Peyer's patch (tissue), 4 donors: Measurements from ENCODE around the gene MAPK14. TPM values are rescaled to one million over a fixed set of nuclear protein-coding genes. Genes with fewer than 3 reads are reported as not detected.
A peak's percentile ranks its signal among the peaks of the same experiment; 100 is the strongest.

ENCODE experiments used
- DNase-seq, 3 donors: peaks; one replicate each; pipeline ENCODE4 v3.0.0-alpha.2; 2017 to 2019
- H3K27ac ChIP-seq, 4 donors: fragments of 200-600 bp; sonication (generic); one replicate each; pipeline ENCODE4 v1.5.1; 2016 to 2019
- H3K27me3 ChIP-seq, 2 donors: fragments of 200-600 bp; sonication (generic); one replicate each; pipeline ENCODE4 v1.5.1; 2019
- H3K36me3 ChIP-seq, 3 donors: fragments of 200-600 bp; sonication (generic); one replicate each; pipeline ENCODE4 v1.5.1; 2016 to 2019
- H3K4me1 ChIP-seq, 4 donors: fragments of 200-600 bp; sonication (generic); one replicate each; pipeline ENCODE4 v1.5.1; 2016 to 2019
- H3K4me3 ChIP-seq, 4 donors: fragments of 200-600 bp; sonication (generic); 1 replicate in 3 of 4; 2 replicates in 1 of 4; pipeline ENCODE4 v1.5.1; 2016 to 2019; ENCODE audit warnings: mild to moderate bottlenecking in 1 of 4
- H3K9me3 ChIP-seq, 4 donors: fragments of 200-600 bp; sonication (generic); one replicate each; pipeline ENCODE4 v1.5.1; 2016 to 2019; ENCODE audit warnings: mild to moderate bottlenecking in 1 of 4
- POLR2A ChIP-seq, 2 donors: fragments of 450-650 bp; IDR thresholded peaks; one replicate each; pipeline ENCODE4 v1.5.1; 2017; ENCODE audit warnings: antibody characterized with exemption in 2 of 2, mild to moderate bottlenecking in 2 of 2, moderate library complexity in 2 of 2
- total RNA-seq, 4 donors: library from RNA; depleted of rRNA; stranded (reverse); fragments of >200 nt; gene quantifications; one replicate each; pipeline ENCODE4 v1.1.0, GENCODE V29; 2016
- TF ChIP-seq, protein P1 (sequence below), 6 experiments: fragments of 450-650 bp in 4 of 6; fragments of 200-600 bp in 2 of 6; sonication (generic) in 1 of 6; IDR thresholded peaks; one replicate each; pipeline ENCODE4 v1.5.1; 2017 to 2019; ENCODE audit warnings: antibody characterized with exemption in 6 of 6, mild to moderate bottlenecking in 3 of 6, moderate library complexity in 1 of 6

The MAPK14 gene
- total RNA-seq, 4 donors from 2014 or later: 64.4 to 109 (median 97.4) TPM

GRCh38 chr6:36075656-36076055, 48.0 kb downstream of the MAPK14 start:
- H3K9me3 ChIP-seq: no peaks in the 10 kb centered on the region
- DNase-seq: peak in 1 of 3 donors; percentile 77
- peaks cover 0 to 34% (median 0%) of the 10 kb centered on the region in 3 donors for H3K36me3 ChIP-seq
- no peak overlapping the region for H3K27ac ChIP-seq
- no peak overlapping the region for H3K4me3 ChIP-seq
- H3K4me1 ChIP-seq: peaks cover 0 to 6% (median 0%) of the 10 kb centered on the region in 4 donors
- H3K27me3 ChIP-seq: no peaks in the 10 kb centered on the region
- no peak for TF ChIP-seq POLR2A (IDR thresholded peaks at IDR 0.05)
- TF ChIP-seq, protein P1, sequence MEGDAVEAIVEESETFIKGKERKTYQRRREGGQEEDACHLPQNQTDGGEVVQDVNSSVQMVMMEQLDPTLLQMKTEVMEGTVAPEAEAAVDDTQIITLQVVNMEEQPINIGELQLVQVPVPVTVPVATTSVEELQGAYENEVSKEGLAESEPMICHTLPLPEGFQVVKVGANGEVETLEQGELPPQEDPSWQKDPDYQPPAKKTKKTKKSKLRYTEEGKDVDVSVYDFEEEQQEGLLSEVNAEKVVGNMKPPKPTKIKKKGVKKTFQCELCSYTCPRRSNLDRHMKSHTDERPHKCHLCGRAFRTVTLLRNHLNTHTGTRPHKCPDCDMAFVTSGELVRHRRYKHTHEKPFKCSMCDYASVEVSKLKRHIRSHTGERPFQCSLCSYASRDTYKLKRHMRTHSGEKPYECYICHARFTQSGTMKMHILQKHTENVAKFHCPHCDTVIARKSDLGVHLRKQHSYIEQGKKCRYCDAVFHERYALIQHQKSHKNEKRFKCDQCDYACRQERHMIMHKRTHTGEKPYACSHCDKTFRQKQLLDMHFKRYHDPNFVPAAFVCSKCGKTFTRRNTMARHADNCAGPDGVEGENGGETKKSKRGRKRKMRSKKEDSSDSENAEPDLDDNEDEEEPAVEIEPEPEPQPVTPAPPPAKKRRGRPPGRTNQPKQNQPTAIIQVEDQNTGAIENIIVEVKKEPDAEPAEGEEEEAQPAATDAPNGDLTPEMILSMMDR (IDR thresholded peaks at IDR 0.05): peak in 3 of 6 experiments; percentile 55 to 70 (median 62)

DNA sequence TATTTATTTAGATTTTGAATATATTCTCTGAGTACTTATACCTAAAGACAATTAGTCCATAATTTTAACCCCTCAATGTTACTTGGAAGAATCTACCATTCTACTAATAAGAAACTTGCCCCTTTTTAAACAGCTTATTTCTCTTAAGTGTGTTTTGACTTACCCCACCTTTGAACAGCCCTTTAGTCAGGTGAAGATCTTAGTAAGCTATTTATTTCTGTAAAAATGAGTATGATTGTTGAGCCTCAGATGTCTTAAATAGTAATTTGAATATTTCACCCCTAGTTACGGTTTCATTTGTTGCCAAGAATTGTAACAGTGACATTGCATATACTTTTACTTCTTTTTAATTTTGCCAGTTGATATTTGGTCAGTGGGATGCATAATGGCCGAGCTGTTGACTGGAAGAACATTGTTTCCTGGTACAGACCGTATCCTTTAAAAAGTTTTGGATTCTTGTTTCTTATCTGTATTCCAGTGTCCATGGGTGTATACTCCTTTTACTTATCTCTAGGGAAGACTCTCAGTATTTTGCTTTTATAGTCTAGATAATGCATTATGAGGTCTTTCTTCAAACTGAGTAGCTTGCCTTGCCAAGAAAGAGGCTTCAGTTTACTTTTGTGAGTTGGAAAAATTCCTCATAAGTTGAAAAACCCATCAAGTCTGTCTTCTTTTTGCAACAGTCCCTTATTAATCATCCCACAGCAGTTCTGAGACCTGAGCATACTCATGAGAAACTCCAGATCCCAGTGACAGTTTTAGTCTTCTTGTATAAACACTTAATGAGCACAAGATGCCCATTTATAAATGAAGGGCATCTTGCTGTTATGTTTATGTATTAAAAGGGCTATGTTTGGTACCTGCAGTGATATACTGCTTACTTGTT, 48.8 kb downstream of the MAPK14 start:
- Histone ChIP-seq H3K4me1 (peaks cover 0 to 6% (median 0%) of the 10 kb centered on the region in 4 donors), H3K27ac (no peak overlapping the region), H3K36me3 (peaks cover 0 to 42% (median 0%) of the 10 kb centered on the region in 3 donors), H3K27me3 (no peaks in the 10 kb centered on the region), H3K9me3 (no peaks in the 10 kb centered on the region), H3K4me3 (no peak overlapping the region)
- TF ChIP-seq, protein P1 (IDR thresholded peaks at IDR 0.05): no peak
- no peak for TF ChIP-seq POLR2A (IDR thresholded peaks at IDR 0.05)
- DNase-seq: no peak

GRCh38 chr6:36078159-36078558, 50.6 kb downstream of the MAPK14 start:
- no peak overlapping the region for H3K27ac ChIP-seq
- H3K27me3 ChIP-seq: no peaks in the 10 kb centered on the region
- peaks cover 0 to 6% (median 0%) of the 10 kb centered on the region in 4 donors for H3K4me1 ChIP-seq
- H3K4me3 ChIP-seq: no peak overlapping the region
- peaks cover 0 to 58% (median 0%) of the 10 kb centered on the region in 3 donors for H3K36me3 ChIP-seq
- TF ChIP-seq, protein P1 (IDR thresholded peaks at IDR 0.05): no peak
- TF ChIP-seq POLR2A (IDR thresholded peaks at IDR 0.05): no peak
- no peak for DNase-seq
- H3K9me3 ChIP-seq: no peaks in the 10 kb centered on the region

GRCh38 chr6:36079601-36080000, 52.0 kb downstream of the MAPK14 start:
- TF ChIP-seq, protein P1 (IDR thresholded peaks at IDR 0.05): no peak
- TF ChIP-seq POLR2A (IDR thresholded peaks at IDR 0.05): no peak
- no peak for DNase-seq
- peaks cover 0 to 69% (median 0%) of the 10 kb centered on the region in 3 donors for H3K36me3 ChIP-seq
- no peak overlapping the region for H3K4me3 ChIP-seq
- H3K27ac ChIP-seq: no peak overlapping the region
- peaks cover 0 to 6% (median 0%) of the 10 kb centered on the region in 4 donors for H3K4me1 ChIP-seq
- H3K9me3 ChIP-seq: no peaks in the 10 kb centered on the region
- H3K27me3 ChIP-seq: no peaks in the 10 kb centered on the region

- no peak for DNase-seq
- no peak for TF ChIP-seq POLR2A (IDR thresholded peaks at IDR 0.05)
- TF ChIP-seq, protein P1 (IDR thresholded peaks at IDR 0.05): no peak
- Histone ChIP-seq H3K9me3 (no peaks in the 10 kb centered on the region), H3K4me3 (no peak overlapping the region), H3K36me3 (peaks cover 0 to 52% (median 0%) of the 10 kb centered on the region in 3 donors), H3K27ac (no peak overlapping the region), H3K4me1 (no peaks in the 10 kb centered on the region), H3K27me3 (no peaks in the 10 kb centered on the region)
Measured at GRCh38 chr6:36082318-36082717, 54.7 kb downstream of the MAPK14 start.
